ENCODE data around the gene GRM8. TPM values are rescaled to one million over a fixed set of nuclear protein-coding genes. Genes with fewer than 3 reads are reported as not detected.
"Not testable (repeated sequence)": the region's sequence is repeated elsewhere in the genome, so short reads cannot be mapped to it uniquely, and the experiment has no call there.

Gene GRM8
- polyA plus RNA-seq, 2 of the 4 experiments (the other 2 are of a cell fraction): 0.06 TPM; not detected in 1

GRCh38 chr7:126682176-126682575 lies 570.6 kb downstream of the GRM8 start:
- ATAC-seq: no peak
- FAIRE-seq: no peak
- DNase-seq (ENCODE audit: low read depth in 1 of 2, low spot score in 1 of 2): no peak
- no peak overlapping the region for H3K4me2 ChIP-seq
- CTCF ChIA-PET: no interaction called here
- POLR2A ChIA-PET: no interaction called here
- H3K4me3 ChIP-seq: no peak overlapping the region
- no peak overlapping the region for H3K27ac ChIP-seq
- no peaks in the 10 kb centered on the region for H3K4me1 ChIP-seq
- no peak for TF ChIP-seq NFE2L2 (conservative IDR thresholded peaks at IDR 0.05; ENCODE audit: low read length)
- TF ChIP-seq SMC3 (IDR thresholded peaks at IDR 0.05): no peak
- TF ChIP-seq USF2 (IDR thresholded peaks at IDR 0.05): no peak
- TF ChIP-seq PBX3 (IDR thresholded peaks at IDR 0.05): no peak
- no peak for TF ChIP-seq ESRRA (IDR thresholded peaks at IDR 0.05; ENCODE audit: borderline replicate concordance, low read length)
- no peak for TF ChIP-seq MAFK (IDR thresholded peaks at IDR 0.05; ENCODE audit: partially characterized antibody)
- TF ChIP-seq ZFP36 (IDR thresholded peaks at IDR 0.05; ENCODE audit: borderline replicate concordance, partially characterized antibody): no peak
- no peak for TF ChIP-seq TP53 (CRISPR knock-in tag; IDR thresholded peaks at IDR 0.05)
- TF ChIP-seq HES2 (IDR thresholded peaks at IDR 0.05): no peak
- TF ChIP-seq HOXB5 (CRISPR knock-in tag; IDR thresholded peaks at IDR 0.05): no peak
- no peak for TF ChIP-seq POLR2A (IDR thresholded peaks at IDR 0.05; ENCODE audit: low read length)
- TF ChIP-seq CBX2 (IDR thresholded peaks at IDR 0.05; ENCODE audit: borderline replicate concordance, low read depth): no peak
- TF ChIP-seq FOXS1 (CRISPR knock-in tag; IDR thresholded peaks at IDR 0.05): no peak
- TF ChIP-seq HOXB13 (CRISPR knock-in tag; IDR thresholded peaks at IDR 0.05; ENCODE audit: low read depth): no peak
- TF ChIP-seq RARB (CRISPR knock-in tag; IDR thresholded peaks at IDR 0.05): no peak
- TF ChIP-seq ATOH8 (CRISPR knock-in tag; IDR thresholded peaks at IDR 0.05; ENCODE audit: low read depth): no peak
- no peak for TF ChIP-seq NR3C1 (IDR thresholded peaks at IDR 0.05)
- no peaks in the 10 kb centered on the region for H3K9me3 ChIP-seq

GRCh38 chr7:126668762-126669161 lies 584.0 kb downstream of the GRM8 start:
- 0% methylated on average over 1 of the region's 1 CpG for WGBS (ENCODE audit: missing lambda C conversion rate)
- ATAC-seq; H3K4me3 ChIP-seq; FAIRE-seq; H3K9me3 ChIP-seq; CTCF ChIA-PET; H3K4me1 ChIP-seq; H3K27ac ChIP-seq; H3K4me2 ChIP-seq; DNase-seq (ENCODE audit: low read depth in 1 of 2, low spot score in 1 of 2); POLR2A ChIA-PET: not testable (repeated sequence)

- Histone ChIP-seq H3K9me3 (no peaks in the 10 kb centered on the region), H3K27ac (no peak overlapping the region), H3K4me3 (no peak overlapping the region), H3K4me2 (no peak overlapping the region), H3K4me1 (no peaks in the 10 kb centered on the region)
- 31% methylated on average over 5 of the region's 5 CpGs for WGBS (ENCODE audit: missing lambda C conversion rate)
- POLR2A ChIA-PET: no interaction called here
- FAIRE-seq (no peak), ATAC-seq (no peak), DNase-seq (ENCODE audit: low read depth in 1 of 2, low spot score in 1 of 2) (no peak)
- CTCF ChIA-PET: no interaction called here
- TF ChIP-seq HOXB5 (CRISPR knock-in tag; IDR thresholded peaks at IDR 0.05): no peak
- TF ChIP-seq BHLHE40 (IDR thresholded peaks at IDR 0.05; ENCODE audit: low read depth, low read length): no peak
- TF ChIP-seq ATOH8 (CRISPR knock-in tag; IDR thresholded peaks at IDR 0.05; ENCODE audit: low read depth): no peak
- no peak for TF ChIP-seq JUN (IDR thresholded peaks at IDR 0.05)
Observed at GRCh38 chr7:126668367-126668752, 584.4 kb downstream of the GRM8 start.
